ENCODE results near the gene PTK7. TPM values are rescaled to one million over a fixed set of nuclear protein-coding genes. Genes with fewer than 3 reads are reported as not detected.

PTK7 gene
- polyA plus RNA-seq, 1 donor: 53.6 TPM

Other genes starting within 250 kb of the PTK7 start
- gene RPL7L1, start 196.7 kb upstream of the PTK7 start, polyA plus RNA-seq (ENCODE audit: insufficient read length): 71.8 TPM
- gene PTCRA, start 160.3 kb upstream of the PTK7 start, polyA plus RNA-seq (ENCODE audit: insufficient read length): not detected
- gene CNPY3, start 146.8 kb upstream of the PTK7 start, polyA plus RNA-seq (ENCODE audit: insufficient read length): 29.5 TPM
- gene GNMT, start 115.6 kb upstream of the PTK7 start, polyA plus RNA-seq (ENCODE audit: insufficient read length): 0.49 TPM
- gene PEX6, start 97.1 kb upstream of the PTK7 start, polyA plus RNA-seq (ENCODE audit: insufficient read length): 20.9 TPM
- 47.7 TPM for gene PPP2R5D, start 91.7 kb upstream of the PTK7 start, polyA plus RNA-seq (ENCODE audit: insufficient read length)
- gene MEA1, start 62.4 kb upstream of the PTK7 start, polyA plus RNA-seq (ENCODE audit: insufficient read length): 38.2 TPM
- gene KLHDC3, start 62.1 kb upstream of the PTK7 start, polyA plus RNA-seq (ENCODE audit: insufficient read length): 245 TPM
- 43.6 TPM for gene RRP36, start 54.7 kb upstream of the PTK7 start, polyA plus RNA-seq (ENCODE audit: insufficient read length)
- gene CUL7, start 22.5 kb upstream of the PTK7 start, polyA plus RNA-seq (ENCODE audit: insufficient read length): 52.6 TPM
- 45.6 TPM for gene MRPL2, start 16.9 kb upstream of the PTK7 start, polyA plus RNA-seq (ENCODE audit: insufficient read length)
- 28.5 TPM for gene KLC4, start 16.7 kb upstream of the PTK7 start, polyA plus RNA-seq (ENCODE audit: insufficient read length)
- 48.6 TPM for gene SRF, start 95.0 kb downstream of the PTK7 start, polyA plus RNA-seq (ENCODE audit: insufficient read length)
- gene CUL9, start 105.9 kb downstream of the PTK7 start, polyA plus RNA-seq (ENCODE audit: insufficient read length): 20.2 TPM
- 20.3 TPM for gene DNPH1, start 153.2 kb downstream of the PTK7 start, polyA plus RNA-seq (ENCODE audit: insufficient read length)
- 0.10 TPM for gene TTBK1, start 167.2 kb downstream of the PTK7 start, polyA plus RNA-seq (ENCODE audit: insufficient read length)
- gene SLC22A7, start 221.9 kb downstream of the PTK7 start, polyA plus RNA-seq (ENCODE audit: insufficient read length): not detected
- gene CRIP3, start 232.5 kb downstream of the PTK7 start, polyA plus RNA-seq (ENCODE audit: insufficient read length): 2.1 TPM